GM19324 (cell line): ENCODE measurements around the gene SRRM4.

ENCODE experiments used
- ATAC-seq: cut with Tn5 transposase; IDR thresholded peaks from one replicate; pipeline ENCODE4 v1.9.1; 2021; ENCODE audit warnings: mild to moderate bottlenecking, moderate library complexity; ENCODE audit not compliant: unreplicated experiment, low FRiP score

SRRM4 gene

GRCh38 chr12:119183942-119184695 is 202.8 kb downstream of the SRRM4 start:
- no peak for ATAC-seq

GRCh38 chr12:119195256-119195655 is 213.9 kb downstream of the SRRM4 start:
- no peak for ATAC-seq

- no peak for ATAC-seq
These were observed 217.1 kb downstream of the SRRM4 start for GRCh38 chr12:119198440-119198839.

GRCh38 chr12:119200601-119201000 is 219.3 kb downstream of the SRRM4 start:
- no peak for ATAC-seq

- ATAC-seq = no peak
These were observed 220.6 kb downstream of the SRRM4 start for GRCh38 chr12:119201789-119202543.

DNA sequence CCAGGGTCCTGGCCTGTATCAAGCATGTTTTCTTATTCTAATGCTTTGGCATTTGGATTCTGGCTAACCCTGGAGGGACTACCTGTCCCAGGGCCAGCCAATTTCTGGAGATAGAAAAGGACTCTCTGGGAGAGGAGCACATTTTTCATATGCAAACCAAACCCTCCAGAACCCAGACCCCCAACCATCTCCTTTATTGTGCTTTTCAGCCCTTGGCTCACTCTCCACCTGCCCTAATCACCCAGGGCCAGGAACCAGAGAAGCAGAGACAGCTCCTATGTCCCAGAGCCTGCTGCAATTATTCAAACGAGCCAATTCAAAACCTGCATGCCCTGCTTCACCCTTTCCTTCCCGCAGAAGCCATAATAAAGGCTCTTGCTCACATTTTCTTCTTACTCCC is 221.2 kb downstream of the SRRM4 start:
- no peak for ATAC-seq

GRCh38 chr12:119204131-119204530 is 222.8 kb downstream of the SRRM4 start:
- ATAC-seq = no peak

GRCh38 chr12:119204671-119205285 is 223.4 kb downstream of the SRRM4 start:
- ATAC-seq = no peak

- ATAC-seq = no peak
These were observed 225.2 kb downstream of the SRRM4 start for GRCh38 chr12:119206348-119207062.

DNA sequence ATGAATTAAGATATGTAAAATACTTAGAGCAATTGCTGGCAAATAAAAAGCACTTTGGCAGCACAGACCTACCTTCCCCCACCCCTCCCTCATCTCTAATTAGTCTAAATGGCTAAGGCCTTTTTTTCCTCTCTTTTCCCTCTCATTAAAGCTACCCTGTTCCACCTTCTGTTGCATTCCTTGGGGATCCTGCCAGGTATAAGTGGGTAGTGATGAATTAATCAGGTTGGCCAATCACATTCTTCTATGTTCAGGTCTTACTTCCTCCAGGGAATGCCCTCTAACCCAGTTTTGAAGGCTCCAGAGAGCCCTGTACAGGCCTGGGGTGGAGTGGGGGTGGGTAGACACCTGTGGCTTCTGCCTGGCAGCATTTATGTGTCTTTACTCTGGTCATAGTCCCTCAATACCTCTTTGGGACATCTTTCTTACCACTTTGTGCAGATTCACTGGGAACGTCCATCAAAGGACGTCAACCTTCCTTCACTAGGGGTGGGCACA is 225.8 kb downstream of the SRRM4 start:
- no peak for ATAC-seq

DNA sequence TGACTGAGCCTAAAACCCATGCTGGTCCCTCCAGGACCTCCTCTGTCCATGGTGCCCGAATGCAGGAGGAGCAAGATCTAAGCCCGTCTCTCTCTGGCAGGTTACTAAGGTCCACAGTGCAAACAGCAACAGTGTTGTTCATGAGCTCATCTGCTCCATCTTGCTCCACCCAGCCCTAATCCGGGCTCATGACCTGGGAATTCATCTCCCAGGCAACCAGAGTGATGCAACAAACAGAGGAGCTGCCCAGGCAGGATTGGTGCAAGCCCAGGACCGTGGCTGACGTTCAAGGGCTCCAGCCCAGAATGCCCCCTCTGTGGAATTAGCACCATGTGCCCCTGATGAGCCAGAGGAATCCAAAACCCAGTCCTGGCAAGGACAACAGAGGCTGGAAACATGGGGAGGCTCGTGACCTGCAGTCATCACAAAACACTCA is 227.3 kb downstream of the SRRM4 start:
- no peak for ATAC-seq

DNA sequence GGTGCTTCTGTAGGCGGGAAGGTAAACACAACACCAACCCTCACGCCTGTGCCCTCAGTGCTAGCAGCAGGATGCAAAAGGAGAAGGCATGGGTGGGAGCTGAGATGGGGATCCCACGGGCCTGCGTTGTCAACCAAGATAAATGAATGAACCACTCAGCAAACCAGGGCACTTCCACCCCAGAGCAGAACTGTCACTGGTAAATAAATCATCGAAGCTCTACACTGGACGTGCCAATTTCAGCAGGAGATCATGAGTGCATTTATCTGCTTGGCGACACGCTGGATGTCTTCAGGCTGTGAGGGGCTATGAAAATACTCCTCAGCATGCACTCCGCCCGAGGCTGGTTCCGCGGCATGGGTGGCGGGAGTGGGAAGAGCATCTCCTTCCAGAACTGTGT is 230.5 kb downstream of the SRRM4 start:
- no peak for ATAC-seq
